ENCODE data around the gene RNF121. TPM values are rescaled to one million over a fixed set of nuclear protein-coding genes. Genes with fewer than 3 reads are reported as not detected.

Gene RNF121
- total and polyA plus RNA-seq, 2 of the 13 experiments (the other 11 are each of a cell fraction or from before 2014, with no cell fraction given) = 28.6 to 44.3 TPM

- TF ChIP-seq SRSF4 (IDR thresholded peaks at IDR 0.05; ENCODE audit: low read depth, low read length, poor library complexity, severe bottlenecking) (no peak), ZNF350 (CRISPR knock-in tag; IDR thresholded peaks at IDR 0.05; ENCODE audit: borderline replicate concordance, low read depth) (no peak)
These were observed 4.5 kb downstream of the RNF121 start (continued) for GRCh38 chr11:71933141-71933933.

- no peaks in the 10 kb centered on the region; a peak in 1 of 5 replicates for H3K27me3 ChIP-seq (ENCODE audit: control insufficient read depth in 1 of 2, insufficient read depth in 2 of 2, low read length in 2 of 2)
- no peak overlapping the region for H3K4me3 ChIP-seq (replicated peaks in 1 of 3; ENCODE audit: insufficient read depth in 1 of 3, low read depth in 2 of 3, low read length in 3 of 3)
- DNase-seq (ENCODE audit: low spot score) = no peak
- FAIRE-seq = no peak
- 0 out of 2 replicates have a peak overlapping the region, but pooled peaks have one; percentile 58 for H3K4me2 ChIP-seq (ENCODE audit: low read depth, low read length)
- no peak overlapping the region for H2AFZ ChIP-seq (ENCODE audit: low read length)
- in situ Hi-C loops (cut with HindIII; ENCODE audit: extremely low pct_ligation_motif_present, low pct_unique_long_range_greater_than_20kb) (no loop called here), intact Hi-C loops (cut with micrococcal nuclease; ENCODE audit: unreplicated experiment) (no loop called here)
- ATAC-seq = no peak
- H3K27ac ChIP-seq (ENCODE audit: extremely low read length, insufficient read depth, low read length) = no peak overlapping the region
- H3K36me3 ChIP-seq (replicated peaks in 1 of 2; ENCODE audit: control insufficient read depth in 1 of 2, insufficient read depth in 2 of 2, low read length in 2 of 2) = peaks cover 3 to 9% of the 10 kb centered on the region in 2 experiments; a peak in 2 of 5 replicates
- BruUV-seq (replicated peaks) = no TSS peak
- 76% methylated on average over 2 of the region's 2 CpGs for WGBS (ENCODE audit: low lambda C conversion rate)
- peaks cover 62% of the 10 kb centered on the region for H3K4me1 ChIP-seq (ENCODE audit: insufficient read depth, low read length)
- H4K20me1 ChIP-seq (ENCODE audit: insufficient read depth, low read length) = peaks cover 10% of the 10 kb centered on the region
- ChIA-PET POLR2A (interaction anchor here (1.0 to 2.1 kb wide), 2 partner anchors 11 to 46 kb away, joined by 4 read pairs; no protein-coding TSS in a partner anchor), CTCF (ENCODE audit: low intra/inter-chr PET ratio, low total read pairs) (no interaction called here)
- TF ChIP-seq EHMT2 (IDR thresholded peaks at IDR 0.05; ENCODE audit: borderline replicate concordance, low read depth, low read length) (no peak), ZNF768 (CRISPR knock-in tag; IDR thresholded peaks at IDR 0.05) (no peak), IRF9 (CRISPR knock-in tag; IDR thresholded peaks at IDR 0.05; ENCODE audit: borderline replicate concordance) (no peak)
- H3K9me3 ChIP-seq (ENCODE audit: low read length) = no peaks in the 10 kb centered on the region
- H3K79me2 ChIP-seq (ENCODE audit: insufficient read depth, low read length) = peaks cover 91% of the 10 kb centered on the region
- H3K9ac ChIP-seq (ENCODE audit: insufficient read depth, low read depth, low read length) = no peak overlapping the region
These were observed 5.4 kb downstream of the RNF121 start for GRCh38 chr11:71934213-71934612.

Measured in HepG2 (cell line).